ENCODE results near the gene ARHGAP19.

ARHGAP19 gene

DNA sequence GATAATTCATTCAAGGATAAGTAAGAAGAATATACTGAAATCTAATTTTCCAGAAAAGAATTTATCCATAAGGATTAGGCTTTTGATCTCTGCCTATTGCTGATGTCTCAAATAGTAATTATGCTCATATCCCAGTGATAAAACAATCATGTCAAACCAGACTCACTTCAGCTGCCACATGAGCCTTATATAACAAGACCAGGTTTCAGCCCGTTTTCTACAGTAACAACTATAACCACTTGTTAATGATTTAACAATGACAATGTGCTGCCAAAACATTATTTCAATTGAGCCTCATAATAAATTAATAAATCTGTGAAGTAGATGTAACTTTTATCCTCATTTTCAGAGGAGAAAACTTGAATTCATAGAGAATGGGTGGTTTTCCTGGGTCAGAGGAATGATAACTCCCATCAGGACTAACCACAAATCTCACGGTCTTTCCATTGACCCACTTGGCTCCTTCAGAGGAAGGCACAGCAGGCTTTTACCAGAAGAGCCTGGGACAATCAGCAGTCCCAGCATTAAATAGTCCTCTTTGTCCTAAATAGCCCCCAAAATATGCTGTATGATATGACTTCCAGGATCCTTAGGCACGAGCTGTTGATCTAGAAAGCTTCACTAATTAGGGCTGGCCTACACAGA, 64.2 kb downstream of the ARHGAP19 start:
- DNase-seq = no peak

DNA sequence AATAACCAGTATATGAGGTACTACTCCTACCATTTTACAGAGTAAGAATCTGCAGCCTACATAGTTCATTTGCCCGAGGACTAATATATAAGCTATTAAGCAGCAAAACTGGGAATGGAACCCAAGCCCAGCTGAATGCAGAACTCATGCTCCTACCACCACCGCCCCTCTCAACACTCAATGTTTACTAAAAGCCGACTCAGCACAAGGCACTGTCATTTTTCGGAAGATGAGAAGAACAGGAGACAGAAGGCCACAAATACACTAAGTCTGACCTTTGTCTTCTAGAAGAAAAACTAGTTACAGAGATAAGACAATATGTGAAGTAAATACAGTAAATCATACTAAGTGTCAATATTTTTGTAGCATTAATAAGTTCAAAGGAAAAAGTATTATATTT, 66.0 kb downstream of the ARHGAP19 start:
- DNase-seq = no peak

DNA sequence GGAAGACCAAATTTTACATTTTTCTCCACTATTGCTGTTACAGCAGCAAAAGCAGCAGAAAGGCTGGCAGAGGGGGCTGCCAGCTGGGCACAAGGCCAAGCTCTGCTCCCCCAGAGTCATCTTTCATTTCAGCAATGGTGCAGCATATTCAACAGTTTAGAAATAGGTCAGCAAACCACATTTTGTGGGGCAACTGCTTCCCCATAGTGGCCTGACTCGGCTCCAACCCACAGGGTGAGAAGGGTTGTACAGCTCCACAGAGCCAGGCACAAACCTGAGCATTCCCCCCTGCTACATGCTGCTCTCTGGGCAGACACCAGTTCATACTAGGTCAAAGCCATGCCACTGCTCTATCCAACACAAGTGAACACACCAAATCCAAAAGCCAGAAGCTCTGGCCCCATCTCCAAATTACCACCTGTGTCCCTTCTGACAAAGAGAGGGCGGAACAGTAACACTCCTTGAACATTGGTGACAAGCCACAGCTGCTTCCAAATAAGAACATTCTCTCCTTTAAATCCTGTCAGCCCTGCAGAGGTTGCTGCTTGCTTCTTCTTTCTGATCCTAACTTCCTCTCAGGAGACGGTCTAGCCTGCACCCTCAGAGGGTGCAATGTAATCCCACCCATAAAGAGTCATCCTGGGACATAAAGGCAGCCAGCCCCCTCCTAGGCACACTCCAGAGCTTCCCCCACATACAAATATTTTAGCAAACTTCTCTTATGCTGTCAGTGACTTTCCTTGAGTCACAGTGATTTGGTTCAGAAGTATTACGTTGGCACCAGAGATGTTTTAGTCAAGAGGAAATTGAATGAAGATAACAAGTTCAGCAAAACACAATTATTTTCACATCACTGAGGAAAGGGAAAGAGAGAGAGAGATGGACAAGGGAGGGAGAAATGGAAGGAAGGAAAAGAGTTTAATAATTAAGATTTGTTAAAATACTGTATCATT, 67.7 kb downstream of the ARHGAP19 start:
- DNase-seq = peak; percentile 58 to 81 (median 72)

DNA sequence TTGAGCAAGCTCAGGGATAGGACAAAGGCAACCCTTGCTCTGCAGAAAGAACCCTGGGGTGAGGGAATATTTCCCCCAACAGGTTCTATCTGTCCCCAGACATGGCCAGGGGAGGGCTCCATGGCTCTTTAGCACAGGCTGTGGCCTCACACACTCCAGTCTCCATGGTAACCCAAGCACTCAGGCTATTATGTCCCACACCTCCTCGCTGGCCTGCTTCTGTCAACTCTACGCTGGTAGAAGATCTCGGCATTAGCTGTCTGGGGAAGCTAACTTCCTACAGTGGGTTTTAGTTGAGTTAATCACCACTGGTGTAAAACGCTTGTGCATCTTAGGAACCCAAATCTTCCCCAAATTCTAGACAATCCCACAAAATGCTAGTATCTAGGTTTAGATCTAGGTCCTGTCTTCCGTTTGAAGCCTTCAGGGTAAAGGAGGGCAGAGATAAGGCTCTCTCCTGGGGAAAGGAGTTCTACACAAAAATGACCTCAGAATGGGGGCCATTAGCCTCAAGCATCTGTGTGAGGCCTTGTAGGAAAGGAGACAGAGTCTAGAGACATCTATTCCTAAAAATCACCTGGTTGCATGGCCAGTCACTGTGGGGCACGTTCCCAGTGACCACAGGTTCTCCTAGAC, 70.0 kb downstream of the ARHGAP19 start:
- DNase-seq = no peak

DNA sequence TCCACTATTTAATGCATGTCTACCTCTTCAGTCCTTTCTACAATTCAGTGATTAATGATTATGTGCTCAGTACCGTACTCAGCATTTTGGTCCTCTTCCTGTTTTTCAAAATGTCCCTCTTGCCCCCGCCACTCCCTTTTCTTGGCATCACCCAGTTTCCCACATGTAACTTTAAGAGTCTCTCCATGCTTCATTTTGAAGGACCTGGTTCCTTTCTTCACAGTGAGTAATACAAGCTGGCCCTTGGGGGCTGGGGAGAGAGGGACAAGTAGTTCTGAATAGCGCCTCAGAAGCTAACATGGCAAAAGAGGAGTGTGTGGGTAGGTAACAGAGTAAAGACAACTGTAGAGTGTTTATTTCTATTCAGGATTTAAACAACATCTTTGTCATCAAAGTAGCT, 72.1 kb downstream of the ARHGAP19 start:
- peak; percentile 8 to 58 (median 34) for DNase-seq

DNA sequence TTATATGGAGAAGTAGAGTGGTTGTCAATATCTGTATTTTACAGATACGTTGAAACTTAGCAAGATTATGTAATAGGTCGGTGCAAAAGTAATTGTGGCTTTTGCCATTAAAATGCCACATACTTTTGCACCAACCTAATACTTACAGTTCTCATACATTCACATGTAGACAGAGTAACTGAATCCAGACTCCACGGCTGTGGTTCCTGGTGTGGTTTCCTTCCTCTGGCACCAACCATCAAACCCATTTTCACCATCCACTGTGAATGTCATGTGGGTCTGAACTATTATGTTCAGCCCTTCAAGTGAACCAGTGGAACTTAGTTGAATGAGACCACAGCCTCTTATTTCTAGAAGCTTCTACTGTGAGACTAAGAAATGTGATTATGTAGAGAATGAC, 75.1 kb downstream of the ARHGAP19 start:
- DNase-seq = peak in 2 of 4 experiments; percentile 5 to 37

DNA sequence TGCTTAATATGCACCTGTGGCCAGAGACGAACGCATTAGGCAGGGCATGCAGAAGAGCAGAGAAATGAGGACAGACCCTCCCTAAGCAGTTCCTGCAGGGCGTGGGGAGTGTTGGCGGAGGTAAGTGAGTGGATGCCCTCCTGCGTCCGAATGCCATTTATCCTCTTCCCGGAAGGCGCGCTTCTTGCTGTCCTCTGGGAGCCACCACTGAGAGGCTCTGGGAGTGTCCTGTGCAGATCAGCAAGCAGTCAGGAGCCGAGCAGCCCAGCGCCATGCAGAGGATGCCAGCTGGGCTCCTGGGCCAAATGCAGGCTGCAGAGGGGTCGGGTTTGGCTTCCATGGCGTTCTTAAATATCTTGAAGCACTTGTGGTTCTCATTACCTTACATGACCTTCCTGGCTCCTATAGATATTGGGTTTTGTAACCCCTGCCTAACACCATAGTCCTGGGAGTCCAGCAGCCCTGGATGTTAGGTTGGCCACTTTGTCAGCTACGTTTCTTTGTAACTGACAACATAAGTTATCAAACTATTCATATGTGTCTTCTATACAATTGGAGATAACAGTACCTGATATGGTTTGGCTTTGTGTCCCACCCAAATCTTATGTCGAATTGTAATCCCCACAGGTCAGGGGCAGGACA, 76.7 kb downstream of the ARHGAP19 start:
- no peak for DNase-seq

DNA sequence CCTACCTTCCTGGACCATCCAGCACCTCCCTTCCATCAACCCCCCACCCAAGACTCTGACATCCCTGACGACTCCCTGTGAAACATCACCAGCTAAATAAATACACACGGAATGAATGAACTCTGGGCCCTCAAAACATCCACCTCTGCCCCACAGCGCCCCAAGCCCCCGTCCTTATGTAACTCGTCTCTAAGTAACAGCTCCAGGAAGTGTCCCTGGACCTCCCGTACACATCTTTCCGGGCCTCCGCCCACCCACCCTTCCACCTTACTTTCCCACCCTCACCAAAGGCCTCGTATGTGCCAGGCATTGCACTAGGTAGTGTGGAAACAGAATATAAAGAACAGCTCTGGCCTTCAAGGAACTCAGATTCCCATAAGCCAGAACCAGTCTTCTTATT, 79.0 kb downstream of the ARHGAP19 start:
- no peak for DNase-seq

DNA sequence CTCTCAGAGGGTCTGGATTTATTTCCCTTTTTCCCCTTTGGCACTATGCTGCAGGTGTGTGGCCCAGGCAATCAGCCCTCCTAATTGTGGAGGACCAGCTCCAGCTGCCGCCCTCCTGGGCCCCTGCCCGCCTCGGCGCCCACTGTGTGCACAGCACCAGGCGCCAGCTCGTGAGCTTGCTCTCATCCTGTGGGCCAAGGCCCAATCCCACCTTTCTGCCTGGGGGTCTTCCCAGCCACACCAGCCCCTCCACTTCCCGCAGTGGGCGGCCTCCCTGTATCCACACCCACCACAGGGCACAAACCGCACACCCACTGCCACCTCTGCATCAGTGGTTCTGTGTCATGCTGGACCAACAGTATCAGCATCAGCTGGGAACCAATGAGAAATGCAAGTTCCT, 81.2 kb downstream of the ARHGAP19 start:
- DNase-seq = no peak

DNA sequence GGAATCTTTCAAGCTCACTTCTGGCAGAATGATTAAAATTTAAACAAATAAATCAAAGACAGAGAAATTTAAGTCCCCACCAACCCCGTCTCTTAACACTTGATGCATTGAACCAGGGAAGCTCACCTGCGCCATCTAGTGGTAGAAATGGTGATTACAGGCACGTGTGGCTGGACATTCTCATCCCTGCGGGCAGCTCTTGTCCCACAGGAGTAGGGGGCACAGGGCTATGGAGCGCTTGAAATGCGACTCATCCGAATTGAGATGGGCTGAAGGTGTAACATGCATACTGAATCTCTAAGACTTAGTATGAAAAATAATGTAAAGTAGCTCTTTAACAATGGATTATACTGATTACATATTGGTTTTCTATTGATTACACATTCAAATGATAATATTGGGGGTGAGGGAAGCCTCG, 81.9 kb downstream of the ARHGAP19 start:
- DNase-seq = peak; percentile 76 to 92 (median 80)

DNA sequence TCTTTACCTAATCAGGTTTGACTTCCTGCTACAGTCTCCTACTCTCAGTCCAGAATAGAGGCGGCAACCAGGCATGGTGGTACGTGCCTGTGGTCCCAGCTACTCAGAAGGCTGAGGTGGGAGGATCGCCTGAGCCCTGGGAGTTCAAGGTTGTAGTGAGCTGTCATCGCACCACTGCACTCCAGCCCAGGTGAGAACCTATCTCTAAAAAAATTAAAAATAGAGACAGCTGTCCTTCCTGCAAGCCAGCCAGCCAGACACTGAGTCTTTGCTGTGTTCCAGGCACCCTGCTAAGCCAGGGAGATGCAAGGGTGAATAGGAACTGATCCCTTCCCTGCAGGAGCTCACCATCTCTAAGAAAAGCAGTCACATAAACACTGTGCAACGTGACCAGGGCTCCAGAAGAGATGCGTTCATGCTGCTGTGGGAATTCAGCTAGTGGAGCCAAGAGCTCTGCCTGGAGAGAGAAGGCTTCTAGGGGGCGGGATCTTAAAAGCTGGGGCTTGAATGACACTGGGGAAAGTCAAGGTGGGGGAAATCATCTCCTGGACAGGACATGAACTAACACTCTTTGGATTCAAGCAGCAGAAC, 84.6 kb downstream of the ARHGAP19 start:
- DNase-seq = no peak

DNA sequence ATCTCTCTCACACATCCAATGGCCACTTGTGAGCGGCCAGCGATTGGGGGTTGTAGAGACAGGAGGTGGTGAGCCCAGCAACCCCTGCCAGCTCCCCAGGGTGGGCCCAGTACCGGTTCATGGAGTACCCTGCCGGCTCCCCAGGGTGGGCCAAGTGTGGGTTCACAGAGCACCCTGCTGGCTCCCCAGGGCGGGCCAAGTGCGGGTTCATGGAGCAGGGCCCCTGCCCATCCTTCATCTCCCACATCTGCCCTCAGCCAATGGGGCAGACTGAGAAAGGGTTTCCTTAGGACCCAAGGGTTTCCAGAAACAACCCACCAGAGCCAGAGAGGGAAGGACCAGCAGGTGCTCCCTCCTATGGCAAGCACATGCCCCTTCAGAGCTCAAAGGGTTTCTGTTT, 85.3 kb downstream of the ARHGAP19 start:
- DNase-seq = no peak

DNA sequence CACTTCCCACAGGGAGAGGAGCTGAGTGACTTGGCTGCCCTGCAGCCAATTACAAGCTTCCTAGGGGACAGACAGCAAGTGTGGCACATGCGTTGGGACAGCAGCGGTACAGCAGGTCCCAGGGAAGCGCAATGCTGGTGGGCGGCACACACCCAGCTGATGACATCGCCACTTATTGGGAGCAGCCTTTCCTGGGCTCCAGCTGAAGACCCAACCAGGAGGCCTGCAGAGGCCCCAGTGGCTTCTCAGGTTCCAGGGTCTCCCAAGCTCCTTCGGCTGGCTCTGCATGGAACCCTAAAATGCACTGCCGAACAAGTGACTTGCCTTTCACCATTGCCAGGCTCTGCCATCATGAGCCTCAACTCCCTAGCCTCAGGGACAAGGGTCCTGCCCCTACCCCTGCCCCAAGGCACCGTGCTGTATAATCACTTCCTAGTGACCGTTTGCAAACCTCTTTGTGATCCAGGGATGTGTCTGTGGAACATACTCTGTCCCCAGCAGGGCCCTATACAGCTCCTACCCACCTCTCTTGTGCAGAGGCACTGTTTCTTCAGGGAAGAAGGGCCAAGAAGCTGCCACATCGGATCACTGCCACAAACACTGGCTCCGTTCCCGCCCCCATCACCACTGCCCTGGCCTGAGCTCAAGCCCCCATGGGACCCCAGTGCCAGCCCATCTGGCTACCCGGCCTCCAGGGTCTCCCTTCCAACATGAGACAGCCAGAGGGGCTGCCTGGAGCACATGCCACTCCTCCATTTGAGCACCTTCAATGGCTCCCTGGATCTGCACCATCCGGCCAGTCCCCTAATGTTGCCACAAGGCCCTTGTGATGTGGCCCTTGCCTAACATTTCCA, 87.4 kb downstream of the ARHGAP19 start:
- no peak for DNase-seq

DNA sequence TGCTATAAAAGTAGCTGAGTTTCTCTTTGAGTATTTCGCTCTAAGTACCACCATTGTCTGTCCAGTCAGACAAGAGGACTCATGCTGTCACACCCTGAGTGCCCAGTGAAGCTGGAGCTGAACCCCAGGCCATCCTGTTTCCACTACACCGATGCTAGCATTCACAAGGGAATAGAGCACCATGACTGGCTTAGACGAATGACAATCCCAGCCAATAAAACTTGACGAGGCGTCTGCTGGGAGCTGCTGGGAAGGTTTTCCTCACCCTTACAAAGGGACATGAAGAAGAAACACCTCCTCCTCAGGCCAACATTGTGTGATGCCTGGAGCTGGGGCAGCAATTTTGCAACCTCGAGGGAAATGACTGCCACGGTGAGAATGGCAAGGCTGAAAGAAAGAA, 89.2 kb downstream of the ARHGAP19 start:
- no peak for DNase-seq

DNA sequence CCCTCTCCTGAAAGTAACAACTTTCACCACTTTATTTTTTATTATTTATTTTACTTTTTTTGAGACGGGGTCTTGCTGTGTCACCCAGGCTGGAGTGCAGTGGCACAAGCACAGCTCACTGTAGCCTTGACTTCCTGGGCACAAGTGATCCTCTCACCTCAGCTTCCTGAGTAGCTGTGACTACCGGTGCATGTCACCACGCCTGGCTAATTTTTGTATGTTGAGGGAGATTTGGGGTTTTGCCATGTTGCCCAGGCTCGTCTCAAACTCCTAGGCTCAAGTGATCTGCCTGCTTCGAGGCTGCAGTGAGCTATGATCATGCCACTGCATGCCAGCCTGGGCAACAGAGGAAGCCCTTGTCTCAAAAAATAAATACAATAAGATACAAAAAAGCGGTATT, 91.8 kb downstream of the ARHGAP19 start:
- DNase-seq = no peak

DNA sequence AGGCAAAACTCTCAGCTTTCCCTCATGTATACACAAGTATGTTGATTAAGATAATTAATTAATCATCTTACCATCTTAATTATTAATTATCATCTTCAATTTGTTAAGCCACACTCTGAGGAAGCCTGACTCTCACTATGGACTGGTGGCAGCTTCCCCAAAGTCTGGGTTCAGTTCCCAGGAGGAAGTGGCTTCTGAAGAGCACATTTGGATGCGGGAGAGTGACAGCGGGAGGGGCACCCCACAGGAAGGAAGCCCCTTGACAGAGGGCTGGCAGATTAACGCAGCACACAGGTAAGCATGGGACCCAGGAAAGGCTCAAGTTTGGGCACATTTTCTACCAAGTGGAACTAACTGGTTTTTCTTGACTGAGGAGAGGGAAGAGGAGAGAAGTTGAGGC, 93.3 kb downstream of the ARHGAP19 start:
- DNase-seq = peak; percentile 21 to 54 (median 44)

DNA sequence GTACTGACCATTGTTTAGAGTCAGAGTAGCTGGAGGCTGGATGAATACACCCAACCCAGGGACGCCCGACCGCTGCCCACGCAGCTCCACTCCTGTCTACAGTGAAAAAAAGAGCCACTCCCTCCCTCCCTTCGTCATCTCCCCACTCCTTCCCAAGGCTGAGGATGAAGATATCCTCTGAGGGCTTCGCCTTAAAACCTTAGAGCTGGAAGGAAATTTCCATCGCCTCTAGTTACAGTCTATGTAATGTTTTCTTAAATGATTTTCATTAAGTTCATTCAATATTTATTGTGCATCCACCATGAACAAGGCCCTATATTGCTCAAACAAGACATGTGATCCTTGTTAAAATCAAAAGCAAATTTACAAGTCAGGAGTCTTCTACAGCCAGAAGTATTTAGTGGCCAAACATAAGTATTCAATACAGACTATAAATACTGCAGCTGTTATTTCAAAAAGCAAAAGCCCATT, 95.4 kb downstream of the ARHGAP19 start:
- no peak for DNase-seq

DNA sequence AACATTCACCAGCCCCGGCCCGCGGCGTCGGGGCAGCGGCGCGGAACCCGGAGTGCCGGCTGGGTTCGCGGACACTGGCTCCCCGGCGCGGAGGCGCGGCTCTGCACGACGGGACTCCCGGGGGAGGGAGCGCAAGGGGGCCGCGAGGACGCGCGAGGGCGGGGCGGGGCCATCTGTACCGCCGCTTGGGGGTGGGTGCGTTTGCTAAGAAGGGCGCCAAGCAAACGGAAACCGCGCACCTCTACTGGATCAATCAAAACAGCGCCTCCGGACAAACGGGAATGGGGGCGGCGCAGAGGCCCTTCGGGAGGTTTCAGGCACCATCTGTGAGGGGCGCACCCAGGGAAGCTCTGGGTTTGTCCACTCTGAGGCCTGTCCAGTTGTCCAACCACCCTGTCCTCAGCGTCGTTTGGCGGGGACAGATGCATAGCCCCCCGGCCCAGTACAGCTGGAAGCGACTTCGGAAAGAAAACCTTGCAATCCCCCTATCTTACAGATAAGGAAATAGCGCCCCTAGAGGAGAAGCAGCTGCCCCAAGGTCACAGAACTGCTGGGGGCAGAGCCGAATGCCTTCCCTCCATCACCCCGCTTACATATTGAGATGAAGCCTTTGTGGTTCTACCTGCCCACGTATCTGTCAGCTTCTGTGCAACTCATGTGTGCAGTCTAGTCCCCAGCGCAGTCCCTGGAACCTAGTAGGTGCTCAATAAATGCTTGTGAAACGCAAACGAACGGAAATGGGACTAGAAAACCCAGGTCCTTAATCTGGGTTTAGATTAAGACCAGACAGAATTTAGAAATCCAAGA, 96.0 kb downstream of the ARHGAP19 start:
- peak; percentile 65 to 89 (median 81) for DNase-seq

DNA sequence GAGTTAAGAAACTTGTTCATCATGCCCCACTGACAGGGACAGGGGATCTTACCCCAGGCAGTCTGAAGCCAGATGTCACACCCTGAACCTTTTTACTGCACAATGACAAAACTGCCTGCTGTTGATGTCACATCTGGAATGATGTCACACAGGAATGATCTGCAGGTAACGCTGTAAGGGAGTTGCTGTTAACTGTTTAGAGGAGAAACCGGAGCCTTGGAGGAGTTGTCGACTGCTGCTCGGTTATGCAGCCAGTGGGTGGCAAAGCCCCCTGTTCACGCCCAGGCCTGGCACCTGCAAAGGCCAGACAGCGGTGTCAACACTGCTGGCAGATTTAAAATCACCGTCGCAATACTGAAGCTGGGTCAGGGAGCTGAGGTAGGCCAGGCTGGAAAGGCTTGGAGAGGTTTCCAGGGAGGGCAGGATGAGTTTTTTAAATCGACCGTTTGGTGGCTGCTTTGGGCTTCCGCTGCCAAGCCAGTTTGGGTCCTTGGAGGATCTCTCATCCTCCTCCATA, 96.7 kb downstream of the ARHGAP19 start:
- no peak for DNase-seq

DNA sequence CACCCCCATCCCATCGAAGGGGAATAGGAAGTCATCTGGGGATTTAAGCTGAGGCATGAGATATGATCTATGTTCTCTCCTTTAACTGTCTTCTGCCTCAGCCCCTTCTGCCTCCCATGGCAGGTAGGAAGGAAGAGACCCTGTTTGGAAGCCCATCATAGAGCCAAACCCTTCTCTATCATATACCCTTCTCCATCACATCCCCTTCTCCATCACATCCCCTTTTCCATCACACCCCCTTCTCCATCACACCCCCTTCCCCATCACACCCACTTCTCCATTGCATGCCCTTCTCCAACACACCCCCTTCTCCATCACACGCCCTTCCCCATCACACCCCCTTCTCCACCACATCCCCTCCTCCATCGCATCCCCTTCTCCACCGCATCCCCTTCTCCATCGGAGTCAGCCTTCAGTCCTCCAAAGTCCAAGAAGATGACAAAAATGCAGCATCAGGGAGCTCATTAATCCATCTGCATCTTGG, 99.4 kb downstream of the ARHGAP19 start:
- DNase-seq = no peak
